Measurements from ENCODE around the gene GTF3A. TPM values are rescaled to one million over a fixed set of nuclear protein-coding genes. Genes with fewer than 3 reads are reported as not detected.

Gene GTF3A
- total RNA-seq, 1 experiment from 2014 or later, result 88.7 TPM

- TF ChIP-seq ARID4B (CRISPR knock-in tag; IDR thresholded peaks at IDR 0.05; ENCODE audit: borderline replicate concordance), result no peak
- TF ChIP-seq ELF4 (CRISPR knock-in tag; IDR thresholded peaks at IDR 0.05; ENCODE audit: low read depth), result no peak
- TF ChIP-seq ZSCAN18 (CRISPR knock-in tag; IDR thresholded peaks at IDR 0.05), result no peak
- no peak for TF ChIP-seq CDX4 (CRISPR knock-in tag; IDR thresholded peaks at IDR 0.05; ENCODE audit: borderline replicate concordance)
- no peak for TF ChIP-seq IRF1 (CRISPR knock-in tag; IDR thresholded peaks at IDR 0.05)
- TF ChIP-seq GTF2I (CRISPR knock-in tag; conservative IDR thresholded peaks at IDR 0.05), result no peak
- no peak for TF ChIP-seq ZNF219 (CRISPR knock-in tag; IDR thresholded peaks at IDR 0.05; ENCODE audit: borderline replicate concordance)
- TF ChIP-seq ATF3 (CRISPR knock-in tag; conservative IDR thresholded peaks at IDR 0.05), result no peak
- no peak for TF ChIP-seq ZNF396 (CRISPR knock-in tag; IDR thresholded peaks at IDR 0.05; ENCODE audit: borderline replicate concordance)
- no peak for TF ChIP-seq ZBTB43 (CRISPR knock-in tag; IDR thresholded peaks at IDR 0.05)
- no peak for TF ChIP-seq ZNF232 (CRISPR knock-in tag; IDR thresholded peaks at IDR 0.05)
- TF ChIP-seq USF2 (CRISPR knock-in tag; IDR thresholded peaks at IDR 0.05), result no peak
- no peak for TF ChIP-seq TP53 (CRISPR knock-in tag; IDR thresholded peaks at IDR 0.05)
- TF ChIP-seq FOXJ3 (CRISPR knock-in tag; IDR thresholded peaks at IDR 0.05; ENCODE audit: borderline replicate concordance), result no peak
- no peak for TF ChIP-seq ZBTB21 (CRISPR knock-in tag; IDR thresholded peaks at IDR 0.05; ENCODE audit: borderline replicate concordance)
- no peak for TF ChIP-seq FOXK1 (CRISPR knock-in tag; IDR thresholded peaks at IDR 0.05)
- no peak for TF ChIP-seq ATF2 (CRISPR knock-in tag; IDR thresholded peaks at IDR 0.05; ENCODE audit: borderline replicate concordance, low read depth)
- no peak for TF ChIP-seq USF1 (CRISPR knock-in tag; IDR thresholded peaks at IDR 0.05)
- TF ChIP-seq NR1H2 (CRISPR knock-in tag; IDR thresholded peaks at IDR 0.05), result no peak
- no peak overlapping the region for H3K27ac Mint-ChIP-seq
- ATAC-seq (no peak), DNase-seq (ENCODE audit: low spot score) (no peak)
- peaks cover 16% of the 10 kb centered on the region for H3K4me1 Mint-ChIP-seq
- no peak overlapping the region for H3K4me3 Mint-ChIP-seq
- POLR2A ChIA-PET, result no interaction called here
- no peaks in the 10 kb centered on the region for H3K9me3 Mint-ChIP-seq
- peaks cover 19% of the 10 kb centered on the region for H3K27me3 Mint-ChIP-seq (ENCODE audit: low read depth)
- CTCF ChIA-PET, result no interaction called here
- no peaks in the 10 kb centered on the region for H3K36me3 Mint-ChIP-seq
Observed at GRCh38 chr13:27421101-27421871, 3.1 kb upstream of the GTF3A start.

Data from WTC11 (cell line).